ENCODE data around the gene PTPRZ1. TPM values are rescaled to one million over a fixed set of nuclear protein-coding genes. Genes with fewer than 3 reads are reported as not detected.

PTPRZ1 gene
- total and polyA plus RNA-seq, 8 donors = 0.60 to 2.5 (median 0.98) TPM

GRCh38 chr7:121940918-121941317, 68.0 kb downstream of the PTPRZ1 start:
- intact Hi-C loops (cut with DNase I) = no loop called here
- Histone ChIP-seq H3K9me3 (no peaks in the 10 kb centered on the region), H3K4me1 (peaks cover 0 to 13% (median 5%) of the 10 kb centered on the region in 3 donors), H3K27ac (no peak overlapping the region), H3K27me3 (no peaks in the 10 kb centered on the region), H3K36me3 (no peaks in the 10 kb centered on the region), H3K4me3 (no peak overlapping the region)
- WGBS, 2 donors = 19 to 39% methylated on average over 3 of the region's 3 CpGs
- FAIRE-seq (no peak), DNase-seq (no peak), ATAC-seq (peak; percentile 39 to 79 (median 44))
- no peak for TF ChIP-seq CTCF (IDR thresholded peaks at IDR 0.05)

GRCh38 chr7:121941830-121942229, 68.9 kb downstream of the PTPRZ1 start:
- Histone ChIP-seq H3K27ac (no peak overlapping the region), H3K36me3 (no peaks in the 10 kb centered on the region), H3K27me3 (no peaks in the 10 kb centered on the region), H3K4me1 (peaks cover 0 to 13% (median 5%) of the 10 kb centered on the region in 3 donors), H3K4me3 (no peak overlapping the region), H3K9me3 (no peaks in the 10 kb centered on the region)
- no peak for DNase-seq
- 12 to 13% methylated on average over 2 of the region's 2 CpGs for WGBS, 2 donors
- no peak for ATAC-seq
- intact Hi-C loops (cut with DNase I) = no loop called here
- TF ChIP-seq CTCF (IDR thresholded peaks at IDR 0.05) = no peak
- no peak for FAIRE-seq

- FAIRE-seq (no peak), ATAC-seq (no peak), DNase-seq (no peak)
- Histone ChIP-seq H3K4me1 (peaks cover 0 to 13% (median 5%) of the 10 kb centered on the region in 3 donors), H3K27ac (no peak overlapping the region), H3K27me3 (no peaks in the 10 kb centered on the region), H3K9me3 (no peaks in the 10 kb centered on the region), H3K4me3 (no peak overlapping the region), H3K36me3 (no peaks in the 10 kb centered on the region)
- intact Hi-C loops (cut with DNase I) = no loop called here
- TF ChIP-seq CTCF (IDR thresholded peaks at IDR 0.05) = no peak
Observed at GRCh38 chr7:121945066-121945465, 72.1 kb downstream of the PTPRZ1 start.

- FAIRE-seq = no peak
- ATAC-seq = no peak
- no peak for DNase-seq
- Histone ChIP-seq H3K27ac (no peak overlapping the region), H3K4me1 (peaks cover 0 to 13% (median 5%) of the 10 kb centered on the region in 3 donors), H3K36me3 (no peaks in the 10 kb centered on the region), H3K9me3 (no peaks in the 10 kb centered on the region), H3K4me3 (no peak overlapping the region), H3K27me3 (no peaks in the 10 kb centered on the region)
- WGBS, 2 donors = 58 to 79% methylated on average over 1 of the region's 1 CpG
- intact Hi-C loops (cut with DNase I) = no loop called here
- TF ChIP-seq CTCF (IDR thresholded peaks at IDR 0.05) = no peak
Observed at GRCh38 chr7:121945480-121946236, 72.7 kb downstream of the PTPRZ1 start.

GRCh38 chr7:121953164-121953563, 80.2 kb downstream of the PTPRZ1 start:
- no peak for FAIRE-seq
- no peak for TF ChIP-seq CTCF (IDR thresholded peaks at IDR 0.05)
- no peak for ATAC-seq
- Histone ChIP-seq H3K4me1 (no peaks in the 10 kb centered on the region), H3K27ac (no peak overlapping the region), H3K27me3 (no peaks in the 10 kb centered on the region), H3K4me3 (no peak overlapping the region), H3K9me3 (no peaks in the 10 kb centered on the region), H3K36me3 (no peaks in the 10 kb centered on the region)
- intact Hi-C loops (cut with DNase I) = no loop called here
- DNase-seq = no peak

Data from pancreas (tissue), 10 donors.